IPS-18a (cell line): ENCODE measurements around the gene UTS2.

Experiments
- H3K27ac ChIP-seq: one replicate; pipeline ENCODE4 v1.5.1; 2013; ENCODE audit warnings: low read length
- H3K27me3 ChIP-seq: one replicate; pipeline ENCODE4 v1.6.1; 2013; ENCODE audit warnings: mild to moderate bottlenecking, low read length; ENCODE audit not compliant: control insufficient read depth, insufficient read depth
- H3K36me3 ChIP-seq: one replicate; pipeline ENCODE4 v1.6.1; 2013; ENCODE audit warnings: low read depth, low read length; ENCODE audit not compliant: control insufficient read depth
- H3K4me1 ChIP-seq: one replicate; pipeline ENCODE4 v1.6.1; 2013; ENCODE audit warnings: low read depth, low read length; ENCODE audit not compliant: control insufficient read depth
- H3K4me3 ChIP-seq: one replicate; pipeline ENCODE4 v1.5.1; 2013; ENCODE audit warnings: low read length
- H3K9ac ChIP-seq: one replicate; pipeline ENCODE4 v1.6.1; 2013; ENCODE audit warnings: mild to moderate bottlenecking, low read length, moderate library complexity
- H3K9me3 ChIP-seq: one replicate; pipeline ENCODE4 v1.6.1; 2013; ENCODE audit warnings: low read depth, low read length; ENCODE audit not compliant: control insufficient read depth

UTS2 gene

DNA sequence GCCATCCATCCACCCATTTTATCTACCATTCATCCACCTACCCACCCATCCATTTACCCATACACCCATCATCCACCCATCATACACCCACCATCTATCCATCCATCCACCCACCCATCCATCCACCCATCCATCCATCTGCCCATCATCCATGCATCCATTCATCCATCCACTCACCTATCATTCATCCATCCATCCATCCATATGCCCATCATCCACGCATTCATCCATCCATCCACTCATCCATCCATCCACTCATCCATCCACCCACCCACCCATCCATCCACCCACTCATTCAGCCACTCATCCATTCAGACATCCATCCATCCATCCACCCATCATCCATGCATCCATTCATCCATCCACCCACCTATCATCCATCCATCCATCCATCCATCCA, 31.9 kb upstream of the UTS2 start:
- Histone ChIP-seq H3K27me3 (no peaks in the 10 kb centered on the region), H3K27ac (no peak overlapping the region), H3K9me3 (no peaks in the 10 kb centered on the region), H3K9ac (no peak overlapping the region), H3K4me1 (no peaks in the 10 kb centered on the region), H3K4me3 (no peak overlapping the region), H3K36me3 (no peaks in the 10 kb centered on the region)

DNA sequence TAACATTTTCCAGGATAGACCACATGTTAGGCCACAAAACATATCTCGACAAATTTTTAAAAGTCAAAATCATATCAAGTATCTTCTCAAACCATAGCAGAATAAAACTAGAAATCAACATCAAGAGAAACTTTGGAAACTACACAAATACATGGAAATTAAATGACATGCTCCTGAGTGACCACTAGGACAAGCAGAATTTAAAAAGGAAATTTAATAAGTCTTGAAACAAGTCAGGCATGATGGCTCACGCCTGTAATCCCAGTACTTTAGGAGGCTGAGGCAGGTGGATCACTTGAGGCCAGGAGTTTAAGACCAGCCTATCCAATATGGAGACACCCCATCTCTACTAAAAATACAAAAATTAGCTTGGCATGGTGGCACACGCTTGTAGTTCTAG, 26.4 kb upstream of the UTS2 start:
- Histone ChIP-seq H3K4me1 (no peaks in the 10 kb centered on the region), H3K27me3 (no peaks in the 10 kb centered on the region), H3K4me3 (no peak overlapping the region), H3K9me3 (peaks cover 2% of the 10 kb centered on the region), H3K9ac (no peak overlapping the region), H3K27ac (no peak overlapping the region), H3K36me3 (no peaks in the 10 kb centered on the region)

DNA sequence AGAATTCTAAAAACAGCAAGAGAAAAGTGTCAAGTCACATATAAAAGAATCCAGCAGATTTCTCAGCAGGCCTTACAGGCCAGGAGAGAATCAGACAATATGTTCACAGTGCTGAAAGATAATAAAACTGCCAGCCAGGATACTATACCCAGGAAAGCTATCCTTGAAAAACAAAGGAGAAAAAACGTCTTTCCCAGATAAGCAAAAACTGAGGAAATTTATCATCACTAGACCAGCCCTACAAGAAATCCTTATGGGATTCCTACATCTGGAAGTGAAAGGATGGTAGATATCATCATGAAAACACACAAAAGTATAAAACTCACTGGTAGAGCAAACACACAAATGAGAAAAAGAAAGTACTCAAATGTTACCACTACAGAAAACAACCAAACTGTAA, 25.2 kb upstream of the UTS2 start:
- Histone ChIP-seq H3K9me3 (peaks cover 2% of the 10 kb centered on the region), H3K36me3 (no peaks in the 10 kb centered on the region), H3K4me3 (no peak overlapping the region), H3K27ac (no peak overlapping the region), H3K9ac (no peak overlapping the region), H3K4me1 (no peaks in the 10 kb centered on the region), H3K27me3 (no peaks in the 10 kb centered on the region)

DNA sequence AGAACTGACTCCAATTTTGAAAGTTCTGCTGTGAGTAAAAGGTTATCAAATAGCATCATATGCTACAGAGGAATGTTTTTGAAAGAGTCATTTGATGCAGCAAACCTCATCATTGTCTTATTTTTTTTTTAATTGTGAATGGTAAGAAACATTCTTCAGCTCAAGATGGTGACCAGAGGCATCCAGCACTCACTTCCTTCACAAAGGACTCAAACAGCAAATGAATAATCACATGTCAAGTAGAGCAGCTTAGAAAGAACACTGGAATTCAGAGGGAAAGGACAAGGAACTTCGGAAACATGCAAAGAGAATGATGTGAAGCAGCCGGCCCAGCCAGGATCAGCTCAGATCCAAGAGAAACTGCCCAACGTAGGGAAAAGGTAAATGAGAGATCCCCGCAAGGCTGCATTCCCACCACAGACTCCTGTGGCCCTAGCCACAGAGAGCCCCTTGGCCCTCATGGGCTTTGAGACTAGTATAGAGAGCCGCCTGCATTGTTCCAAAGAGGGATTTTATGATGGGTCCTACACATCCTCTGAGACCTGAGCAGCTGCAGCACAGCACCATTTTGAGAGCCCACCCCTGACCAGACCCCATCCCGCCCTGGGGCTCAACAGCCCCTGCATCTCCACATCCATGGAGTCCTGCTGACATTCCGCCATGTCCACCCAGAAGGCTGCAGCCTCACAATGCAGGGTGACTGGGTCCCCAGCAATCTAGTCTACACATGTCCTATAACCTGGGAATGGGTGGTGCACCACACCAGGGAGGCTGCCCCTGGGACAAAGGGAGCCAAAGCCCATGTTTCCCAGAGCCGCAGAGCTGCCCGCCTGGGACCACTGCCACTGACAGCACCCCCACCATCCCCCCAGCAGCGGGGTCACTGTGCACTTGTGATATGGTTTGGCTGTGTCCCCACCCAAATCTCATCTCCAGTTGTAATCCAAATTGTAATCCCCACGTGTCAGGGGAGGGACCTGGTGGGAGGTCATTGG, 21.2 kb upstream of the UTS2 start:
- Histone ChIP-seq H3K4me3 (no peak overlapping the region), H3K36me3 (no peaks in the 10 kb centered on the region), H3K27ac (no peak overlapping the region), H3K9me3 (peaks cover 2% of the 10 kb centered on the region), H3K9ac (no peak overlapping the region), H3K27me3 (no peaks in the 10 kb centered on the region), H3K4me1 (no peaks in the 10 kb centered on the region)

DNA sequence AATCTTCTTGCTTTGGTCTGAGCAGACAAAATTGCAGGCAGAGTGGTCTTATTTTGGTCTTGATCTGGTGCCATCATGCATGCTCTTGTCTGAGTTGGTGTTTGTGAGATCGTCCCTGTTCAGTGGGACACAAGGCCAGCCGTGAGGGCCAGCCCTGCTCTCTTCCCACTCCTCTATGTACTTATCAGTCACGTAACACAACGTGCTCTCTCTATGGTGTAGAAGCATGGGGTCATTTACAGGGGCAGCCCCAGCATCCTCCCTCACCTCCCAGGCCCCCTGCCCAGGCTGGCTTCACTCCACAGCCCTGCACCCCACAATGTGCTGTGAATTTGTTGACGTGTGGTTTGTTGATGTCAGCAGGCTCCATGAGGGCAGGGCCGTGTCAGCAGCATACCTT, 18.3 kb upstream of the UTS2 start:
- Histone ChIP-seq H3K27ac (no peak overlapping the region), H3K9me3 (no peaks in the 10 kb centered on the region), H3K9ac (no peak overlapping the region), H3K4me3 (no peak overlapping the region), H3K27me3 (no peaks in the 10 kb centered on the region), H3K36me3 (no peaks in the 10 kb centered on the region), H3K4me1 (no peaks in the 10 kb centered on the region)

DNA sequence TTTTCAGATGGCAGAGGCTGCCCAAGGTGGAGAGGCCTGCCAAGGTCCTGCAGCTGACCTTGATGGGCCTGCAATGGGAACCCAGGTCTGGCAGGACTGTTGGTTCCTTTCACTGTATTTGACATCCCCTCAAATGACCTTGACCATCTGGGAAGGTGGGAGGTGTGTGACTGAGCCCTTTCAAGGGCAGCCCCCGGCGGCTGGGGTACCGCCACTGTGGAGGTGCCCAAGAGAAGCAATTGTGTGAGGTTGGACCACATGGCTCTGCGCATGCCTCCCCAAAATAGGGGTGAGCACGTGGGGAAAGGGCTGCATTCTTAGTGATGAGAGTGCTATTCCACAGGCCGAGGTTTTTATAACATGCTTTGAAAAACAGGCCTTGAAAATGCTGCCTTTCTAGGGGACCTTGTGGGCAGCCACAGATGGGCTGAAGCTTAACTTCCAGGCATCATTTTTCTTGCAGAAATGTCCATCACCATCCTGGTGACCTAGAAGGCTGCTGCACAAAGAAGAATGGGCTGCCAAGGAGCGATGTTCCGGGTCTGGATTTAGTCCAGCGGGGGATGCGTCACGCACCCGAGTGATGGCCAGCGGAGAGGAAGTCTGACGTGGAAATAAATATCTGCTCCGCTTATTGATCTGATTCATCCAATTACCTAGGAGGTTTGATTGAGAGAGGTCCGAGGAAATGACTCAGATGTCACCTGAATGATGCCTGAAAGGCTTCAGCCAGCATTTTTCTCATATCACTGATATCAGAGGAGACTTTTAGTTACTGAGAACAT, 16.5 kb upstream of the UTS2 start:
- H3K4me3 ChIP-seq = no peak overlapping the region
- H3K9ac ChIP-seq = no peak overlapping the region
- H3K9me3 ChIP-seq = no peaks in the 10 kb centered on the region
- H3K4me1 ChIP-seq = no peaks in the 10 kb centered on the region
- no peaks in the 10 kb centered on the region for H3K27me3 ChIP-seq
- H3K27ac ChIP-seq = no peak overlapping the region
- H3K36me3 ChIP-seq = no peaks in the 10 kb centered on the region

DNA sequence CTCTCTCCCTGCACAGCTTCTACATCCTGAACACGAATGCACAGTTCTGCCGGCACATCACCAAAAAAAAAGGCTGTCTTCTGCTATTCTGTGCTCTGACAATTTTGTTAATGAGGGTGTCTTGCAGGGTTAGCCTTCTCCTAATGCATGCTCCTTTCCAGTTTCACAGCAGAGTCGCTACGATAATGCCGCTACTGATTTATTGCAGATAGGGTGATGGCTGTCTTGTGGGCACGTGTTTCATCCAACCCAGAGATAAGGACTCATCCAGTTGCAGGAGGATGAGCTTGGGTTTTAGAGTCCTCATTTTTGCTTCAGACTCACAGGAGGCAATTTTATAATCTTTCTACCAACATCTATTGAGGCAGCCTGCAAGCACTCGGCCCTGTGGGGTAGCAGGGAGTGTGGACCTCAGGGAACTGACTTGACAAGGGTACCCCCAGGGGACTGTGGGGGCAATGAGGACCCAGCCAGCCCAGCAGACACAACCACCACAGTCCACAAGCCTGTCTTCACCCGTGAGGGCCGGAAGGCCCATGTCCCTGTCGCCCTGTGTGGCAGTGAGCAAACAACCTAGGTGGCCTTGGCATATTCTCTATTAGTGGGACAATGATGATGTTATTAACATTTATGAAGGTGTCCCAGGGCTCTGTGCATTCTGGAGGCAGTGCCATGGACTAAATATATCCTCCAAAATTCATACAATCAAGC, 15.4 kb upstream of the UTS2 start:
- Histone ChIP-seq H3K36me3 (no peaks in the 10 kb centered on the region), H3K27ac (no peak overlapping the region), H3K4me3 (no peak overlapping the region), H3K27me3 (no peaks in the 10 kb centered on the region), H3K9me3 (no peaks in the 10 kb centered on the region), H3K9ac (no peak overlapping the region), H3K4me1 (no peaks in the 10 kb centered on the region)

DNA sequence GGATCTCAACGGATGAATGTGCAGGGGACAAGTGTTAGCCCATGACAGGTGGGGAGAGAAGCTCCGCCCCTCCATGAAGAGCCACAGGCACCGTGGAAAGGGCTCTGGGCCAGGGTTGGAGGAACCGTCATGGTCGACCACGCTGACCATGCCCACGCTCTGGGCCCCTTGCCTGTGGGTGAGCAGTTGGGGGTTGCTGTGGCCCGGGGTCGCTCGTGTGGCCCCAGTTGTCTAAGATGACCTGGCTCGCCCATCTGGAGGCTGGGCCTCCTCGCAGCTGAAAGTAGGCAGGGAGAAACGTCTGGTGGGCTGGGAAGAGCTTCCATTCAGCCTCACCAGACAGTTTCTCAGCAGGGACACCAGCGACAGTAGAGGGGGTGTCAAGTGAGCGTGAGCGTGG, 13.1 kb upstream of the UTS2 start:
- H3K4me3 ChIP-seq = no peak overlapping the region
- H3K27ac ChIP-seq = no peak overlapping the region
- H3K4me1 ChIP-seq = no peaks in the 10 kb centered on the region
- H3K36me3 ChIP-seq = no peaks in the 10 kb centered on the region
- no peak overlapping the region for H3K9ac ChIP-seq
- no peaks in the 10 kb centered on the region for H3K9me3 ChIP-seq
- no peaks in the 10 kb centered on the region for H3K27me3 ChIP-seq

DNA sequence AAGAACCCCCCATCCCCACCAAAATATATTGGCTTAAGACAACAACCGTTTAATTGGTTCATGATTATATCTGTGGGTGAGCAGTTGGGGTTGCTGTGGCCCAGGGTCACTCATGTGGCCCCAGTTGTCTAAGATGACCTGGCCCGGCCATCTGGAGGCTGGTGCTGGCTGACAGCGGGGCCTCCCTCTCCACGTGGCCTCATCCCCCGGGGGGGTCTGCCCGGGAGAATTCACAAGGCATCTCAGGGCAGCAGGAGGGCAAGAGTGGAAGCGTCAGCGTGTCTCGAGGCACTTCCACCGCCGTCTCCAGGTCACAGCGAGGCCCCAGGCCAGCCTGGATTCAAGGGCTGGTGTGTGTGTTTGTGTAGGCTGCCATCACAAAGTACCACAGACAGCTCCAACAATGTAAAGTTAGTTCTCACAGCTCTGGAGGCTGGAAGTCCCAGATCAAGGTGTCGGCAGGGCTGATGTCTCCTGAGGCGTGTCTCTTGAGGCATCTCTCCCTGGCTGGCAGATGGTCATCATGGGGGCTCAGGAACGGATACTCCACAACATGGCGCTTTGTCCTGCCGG, 11.0 kb upstream of the UTS2 start:
- Histone ChIP-seq H3K27me3 (no peaks in the 10 kb centered on the region), H3K4me3 (no peak overlapping the region), H3K36me3 (no peaks in the 10 kb centered on the region), H3K9ac (no peak overlapping the region), H3K9me3 (no peaks in the 10 kb centered on the region), H3K4me1 (no peaks in the 10 kb centered on the region), H3K27ac (no peak overlapping the region)

DNA sequence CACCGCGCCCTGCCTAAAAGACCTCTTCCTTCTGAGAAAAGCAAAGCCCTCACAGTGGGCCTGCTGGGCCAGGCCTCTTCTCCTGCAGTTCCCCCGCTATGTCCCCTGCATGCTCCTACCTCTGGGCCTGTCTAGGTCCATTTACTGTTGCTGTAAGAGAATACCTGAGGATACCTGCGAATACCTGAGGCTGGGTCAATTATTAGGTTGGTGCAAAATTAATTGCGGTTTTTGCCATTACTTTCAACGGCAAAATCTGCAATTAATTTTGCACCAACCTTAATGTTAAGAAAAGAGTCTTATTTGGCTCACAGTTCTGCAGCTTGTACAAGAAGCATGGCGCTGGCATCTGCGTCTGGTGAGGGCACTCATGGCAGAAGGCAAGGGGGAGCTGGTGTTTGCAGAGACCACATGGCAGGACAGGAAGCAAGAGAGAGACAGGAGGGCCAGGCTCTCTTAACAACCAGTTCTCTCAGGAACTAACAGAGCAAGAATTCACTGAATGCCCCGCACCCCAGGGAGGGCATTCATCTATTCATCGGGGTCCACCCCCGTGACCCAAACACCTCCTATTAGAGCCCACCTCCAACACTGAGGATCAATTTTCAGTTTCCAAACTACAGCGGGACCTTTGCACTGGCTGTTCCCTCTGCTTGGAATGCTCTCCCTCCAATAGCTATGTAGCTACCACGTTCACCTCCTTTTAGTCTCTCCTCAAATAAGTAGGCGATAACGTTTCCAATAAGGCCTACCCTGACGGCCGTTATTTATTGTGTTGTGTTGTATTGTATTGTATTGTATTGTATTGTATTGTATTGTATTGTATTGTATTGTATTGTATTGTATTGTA, 9.6 kb upstream of the UTS2 start:
- Histone ChIP-seq H3K9ac (no peak overlapping the region), H3K4me3 (no peak overlapping the region), H3K27ac (no peak overlapping the region), H3K9me3 (no peaks in the 10 kb centered on the region), H3K4me1 (no peaks in the 10 kb centered on the region), H3K36me3 (no peaks in the 10 kb centered on the region), H3K27me3 (no peaks in the 10 kb centered on the region)
